ENCODE results near the gene AR.

Gene AR

GRCh38 chrX:67538383-67538782 lies 5.4 kb upstream of the AR start:
- H3K9me3 ChIP-seq (ENCODE audit: control insufficient read depth in 1 of 2, low read length in 2 of 2): no peaks in the 10 kb centered on the region
- no peak overlapping the region for H3K9ac ChIP-seq (ENCODE audit: low read depth in 1 of 2, low read length in 2 of 2)
- no peaks in the 10 kb centered on the region for H3K4me1 ChIP-seq (ENCODE audit: control insufficient read depth in 1 of 2, insufficient read depth in 2 of 2, low read length in 2 of 2)
- no peaks in the 10 kb centered on the region for H3K36me3 ChIP-seq (ENCODE audit: control insufficient read depth in 1 of 2, insufficient read depth in 2 of 2, low read length in 2 of 2)
- no peak overlapping the region for H3K27ac ChIP-seq (ENCODE audit: low read depth, low read length)
- H3K4me3 ChIP-seq (ENCODE audit: low read depth in 1 of 2, low read length in 2 of 2): no peak overlapping the region
- peaks cover 0 to 1% of the 10 kb centered on the region in 2 donors for H3K27me3 ChIP-seq (ENCODE audit: control insufficient read depth in 1 of 2, insufficient read depth in 2 of 2, low read length in 2 of 2)

- Histone ChIP-seq H3K4me3 (ENCODE audit: low read depth in 1 of 2, low read length in 2 of 2) (no peak overlapping the region), H3K9ac (ENCODE audit: low read depth in 1 of 2, low read length in 2 of 2) (no peak overlapping the region), H3K36me3 (ENCODE audit: control insufficient read depth in 1 of 2, insufficient read depth in 2 of 2, low read length in 2 of 2) (no peaks in the 10 kb centered on the region), H3K27ac (ENCODE audit: low read depth, low read length) (no peak overlapping the region), H3K4me1 (ENCODE audit: control insufficient read depth in 1 of 2, insufficient read depth in 2 of 2, low read length in 2 of 2) (no peaks in the 10 kb centered on the region), H3K9me3 (ENCODE audit: control insufficient read depth in 1 of 2, low read length in 2 of 2) (no peaks in the 10 kb centered on the region), H3K27me3 (ENCODE audit: control insufficient read depth in 1 of 2, insufficient read depth in 2 of 2, low read length in 2 of 2) (peaks cover 0 to 7% of the 10 kb centered on the region in 2 donors)
These were observed 637 bp downstream of the AR start for GRCh38 chrX:67544281-67545035.

GRCh38 chrX:67545036-67545821 lies 1.4 kb downstream of the AR start:
- peaks cover 0 to 8% of the 10 kb centered on the region in 2 donors for H3K27me3 ChIP-seq (ENCODE audit: control insufficient read depth in 1 of 2, insufficient read depth in 2 of 2, low read length in 2 of 2)
- H3K9me3 ChIP-seq (ENCODE audit: control insufficient read depth in 1 of 2, low read length in 2 of 2): no peaks in the 10 kb centered on the region
- no peak overlapping the region for H3K4me3 ChIP-seq (ENCODE audit: low read depth in 1 of 2, low read length in 2 of 2)
- no peaks in the 10 kb centered on the region for H3K4me1 ChIP-seq (ENCODE audit: control insufficient read depth in 1 of 2, insufficient read depth in 2 of 2, low read length in 2 of 2)
- H3K27ac ChIP-seq (ENCODE audit: low read depth, low read length): no peak overlapping the region
- H3K36me3 ChIP-seq (ENCODE audit: control insufficient read depth in 1 of 2, insufficient read depth in 2 of 2, low read length in 2 of 2): no peaks in the 10 kb centered on the region
- no peak overlapping the region for H3K9ac ChIP-seq (ENCODE audit: low read depth in 1 of 2, low read length in 2 of 2)

GRCh38 chrX:67545893-67546495 lies 2.2 kb downstream of the AR start:
- Histone ChIP-seq H3K36me3 (ENCODE audit: control insufficient read depth in 1 of 2, insufficient read depth in 2 of 2, low read length in 2 of 2) (no peaks in the 10 kb centered on the region), H3K27me3 (ENCODE audit: control insufficient read depth in 1 of 2, insufficient read depth in 2 of 2, low read length in 2 of 2) (peaks cover 0 to 8% of the 10 kb centered on the region in 2 donors), H3K27ac (ENCODE audit: low read depth, low read length) (no peak overlapping the region), H3K9me3 (ENCODE audit: control insufficient read depth in 1 of 2, low read length in 2 of 2) (no peaks in the 10 kb centered on the region), H3K4me1 (ENCODE audit: control insufficient read depth in 1 of 2, insufficient read depth in 2 of 2, low read length in 2 of 2) (no peaks in the 10 kb centered on the region), H3K4me3 (ENCODE audit: low read depth in 1 of 2, low read length in 2 of 2) (peak overlapping the region in 1 of 2 donors; percentile 15), H3K9ac (ENCODE audit: low read depth in 1 of 2, low read length in 2 of 2) (no peak overlapping the region)

- no peaks in the 10 kb centered on the region for H3K4me1 ChIP-seq (ENCODE audit: control insufficient read depth in 1 of 2, insufficient read depth in 2 of 2, low read length in 2 of 2)
- H3K27me3 ChIP-seq (ENCODE audit: control insufficient read depth in 1 of 2, insufficient read depth in 2 of 2, low read length in 2 of 2): peaks cover 0 to 8% of the 10 kb centered on the region in 2 donors
- no peak overlapping the region for H3K4me3 ChIP-seq (ENCODE audit: low read depth in 1 of 2, low read length in 2 of 2)
- H3K9me3 ChIP-seq (ENCODE audit: control insufficient read depth in 1 of 2, low read length in 2 of 2): no peaks in the 10 kb centered on the region
- H3K9ac ChIP-seq (ENCODE audit: low read depth in 1 of 2, low read length in 2 of 2): no peak overlapping the region
- no peak overlapping the region for H3K27ac ChIP-seq (ENCODE audit: low read depth, low read length)
- no peaks in the 10 kb centered on the region for H3K36me3 ChIP-seq (ENCODE audit: control insufficient read depth in 1 of 2, insufficient read depth in 2 of 2, low read length in 2 of 2)
These were observed 2.9 kb downstream of the AR start for GRCh38 chrX:67546496-67547423.

GRCh38 chrX:67555578-67556203 lies 11.9 kb downstream of the AR start:
- H3K4me3 ChIP-seq (ENCODE audit: low read depth in 1 of 2, low read length in 2 of 2): no peak overlapping the region
- no peak overlapping the region for H3K27ac ChIP-seq (ENCODE audit: low read depth, low read length)
- H3K9ac ChIP-seq (ENCODE audit: low read depth in 1 of 2, low read length in 2 of 2): no peak overlapping the region
- H3K27me3 ChIP-seq (ENCODE audit: control insufficient read depth in 1 of 2, insufficient read depth in 2 of 2, low read length in 2 of 2): no peaks in the 10 kb centered on the region
- no peaks in the 10 kb centered on the region for H3K36me3 ChIP-seq (ENCODE audit: control insufficient read depth in 1 of 2, insufficient read depth in 2 of 2, low read length in 2 of 2)
- H3K9me3 ChIP-seq (ENCODE audit: control insufficient read depth in 1 of 2, low read length in 2 of 2): no peaks in the 10 kb centered on the region
- H3K4me1 ChIP-seq (ENCODE audit: control insufficient read depth in 1 of 2, insufficient read depth in 2 of 2, low read length in 2 of 2): no peaks in the 10 kb centered on the region

- Histone ChIP-seq H3K9me3 (ENCODE audit: control insufficient read depth in 1 of 2, low read length in 2 of 2) (no peaks in the 10 kb centered on the region), H3K36me3 (ENCODE audit: control insufficient read depth in 1 of 2, insufficient read depth in 2 of 2, low read length in 2 of 2) (no peaks in the 10 kb centered on the region), H3K27me3 (ENCODE audit: control insufficient read depth in 1 of 2, insufficient read depth in 2 of 2, low read length in 2 of 2) (no peaks in the 10 kb centered on the region), H3K9ac (ENCODE audit: low read depth in 1 of 2, low read length in 2 of 2) (no peak overlapping the region), H3K27ac (ENCODE audit: low read depth, low read length) (no peak overlapping the region), H3K4me3 (ENCODE audit: low read depth in 1 of 2, low read length in 2 of 2) (no peak overlapping the region), H3K4me1 (ENCODE audit: control insufficient read depth in 1 of 2, insufficient read depth in 2 of 2, low read length in 2 of 2) (no peaks in the 10 kb centered on the region)
These were observed 14.4 kb downstream of the AR start for GRCh38 chrX:67558267-67558666.

- no peak overlapping the region for H3K27ac ChIP-seq (ENCODE audit: low read depth, low read length)
- H3K36me3 ChIP-seq (ENCODE audit: control insufficient read depth in 1 of 2, insufficient read depth in 2 of 2, low read length in 2 of 2): no peaks in the 10 kb centered on the region
- no peak overlapping the region for H3K4me3 ChIP-seq (ENCODE audit: low read depth in 1 of 2, low read length in 2 of 2)
- no peaks in the 10 kb centered on the region for H3K27me3 ChIP-seq (ENCODE audit: control insufficient read depth in 1 of 2, insufficient read depth in 2 of 2, low read length in 2 of 2)
- no peak overlapping the region for H3K9ac ChIP-seq (ENCODE audit: low read depth in 1 of 2, low read length in 2 of 2)
- no peaks in the 10 kb centered on the region for H3K4me1 ChIP-seq (ENCODE audit: control insufficient read depth in 1 of 2, insufficient read depth in 2 of 2, low read length in 2 of 2)
- no peaks in the 10 kb centered on the region for H3K9me3 ChIP-seq (ENCODE audit: control insufficient read depth in 1 of 2, low read length in 2 of 2)
These were observed 19.9 kb downstream of the AR start for GRCh38 chrX:67563469-67564448.
